Measurements from ENCODE around the gene CFAP74. TPM values are rescaled to one million over a fixed set of nuclear protein-coding genes. Genes with fewer than 3 reads are reported as not detected.

CFAP74 gene, protein sequence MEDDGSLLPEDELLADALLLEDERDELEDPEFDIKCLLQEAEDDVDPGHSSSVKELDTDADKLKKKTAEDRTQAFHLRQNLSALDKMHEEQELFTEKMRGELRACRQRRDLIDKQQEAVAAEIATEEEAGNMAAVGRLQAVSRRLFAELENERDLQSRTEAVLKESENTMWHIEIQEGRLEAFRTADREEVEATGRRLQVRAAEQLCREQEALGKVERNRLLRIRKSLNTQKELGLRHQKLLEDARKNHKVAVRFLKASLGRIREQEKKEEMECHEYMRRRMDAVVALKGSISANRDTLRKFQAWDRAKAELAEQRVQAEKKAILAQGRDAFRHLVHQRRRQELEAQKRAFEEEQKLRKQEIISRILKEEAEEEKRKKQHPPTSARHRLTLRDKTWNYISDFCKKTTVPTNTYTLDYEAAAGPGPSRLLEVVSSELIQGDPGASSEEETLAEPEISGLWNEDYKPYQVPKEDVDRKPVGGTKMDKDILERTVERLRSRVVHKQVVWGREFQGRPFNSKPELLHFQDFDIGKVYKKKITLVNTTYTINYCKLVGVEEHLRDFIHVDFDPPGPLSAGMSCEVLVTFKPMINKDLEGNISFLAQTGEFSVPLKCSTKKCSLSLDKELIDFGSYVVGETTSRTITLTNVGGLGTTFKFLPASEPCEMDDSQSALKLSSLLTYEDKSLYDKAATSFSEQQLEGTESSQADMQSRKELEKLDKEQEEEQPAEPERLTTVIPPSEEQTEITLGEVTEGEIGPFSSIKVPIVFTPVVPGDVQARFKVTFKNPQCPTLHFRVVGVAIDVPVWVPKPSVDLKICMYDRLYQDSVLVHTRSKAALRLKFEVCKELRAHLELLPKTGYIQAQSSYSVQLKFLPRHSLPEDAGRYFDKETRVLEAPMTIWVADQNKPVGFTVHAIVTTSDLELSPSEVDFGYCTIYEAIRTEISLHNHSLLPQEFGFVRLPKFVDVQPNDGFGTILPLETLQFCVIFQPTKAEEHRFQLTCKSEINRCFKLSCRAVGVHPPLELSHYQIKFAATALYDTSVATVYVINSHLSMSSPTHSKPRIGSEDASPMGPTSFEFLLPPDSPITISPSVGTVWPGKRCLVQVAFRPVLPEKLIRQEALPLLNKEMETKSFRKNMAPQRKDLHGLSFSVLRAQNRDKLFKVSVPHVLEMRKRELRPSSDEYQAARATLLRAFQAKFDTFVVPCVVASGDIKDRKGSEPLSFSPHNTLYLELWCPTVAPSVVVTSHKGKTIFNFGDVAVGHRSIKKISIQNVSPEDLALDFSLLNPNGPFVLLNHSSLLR (N-terminal part only)
- polyA plus RNA-seq (2012; ENCODE audit: insufficient read depth, insufficient read length, low read depth) = 0.23 TPM

DNA sequence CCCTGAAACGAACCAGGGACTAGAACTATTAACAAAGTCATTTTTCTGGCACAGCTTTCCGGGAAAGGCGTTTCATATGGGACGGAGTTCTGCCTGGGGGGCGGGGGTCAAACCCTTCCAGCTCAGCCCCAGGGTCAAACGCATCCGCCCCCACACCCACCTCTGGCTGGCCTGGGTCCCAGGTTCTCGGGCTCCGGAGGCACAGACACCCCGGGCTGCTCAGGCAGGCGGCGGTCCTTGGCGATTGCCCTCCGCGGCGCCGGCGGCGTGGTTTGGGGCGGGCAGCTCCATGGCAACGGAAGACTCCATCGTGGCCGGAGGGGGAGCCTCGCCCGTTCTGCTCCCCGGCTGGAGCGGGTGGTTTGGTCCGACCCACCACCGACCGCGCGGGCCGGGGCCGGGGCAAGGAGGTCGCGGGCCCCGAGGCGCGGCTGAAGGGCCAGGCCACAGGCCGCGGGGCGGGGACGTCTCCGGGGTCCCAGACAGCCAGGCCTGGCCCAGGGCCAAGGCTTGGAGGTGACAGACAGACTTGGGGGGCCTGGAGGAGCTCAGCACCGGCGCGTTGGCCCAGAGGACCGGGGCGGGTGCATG lies at the start of gene CFAP74:
CFAP74 (minus strand) TSS at position 246 of the 591 bp plus-strand sequence. CDS start 12,830 bp downstream, outside the sequence.
- Histone ChIP-seq H3K9me3 (no peaks in the 10 kb centered on the region; the same call in 1 of the 2 replicates), H3K27me3 (peaks cover 75% of the 10 kb centered on the region), H3K4me3 (ENCODE audit: low read depth, low read length) (peak within 1 kb of the TSS; percentile 26), H3K36me3 (no peaks in the 10 kb centered on the region), H3K4me1 (no peaks in the 10 kb centered on the region)
- TF ChIP-seq, protein P1, sequence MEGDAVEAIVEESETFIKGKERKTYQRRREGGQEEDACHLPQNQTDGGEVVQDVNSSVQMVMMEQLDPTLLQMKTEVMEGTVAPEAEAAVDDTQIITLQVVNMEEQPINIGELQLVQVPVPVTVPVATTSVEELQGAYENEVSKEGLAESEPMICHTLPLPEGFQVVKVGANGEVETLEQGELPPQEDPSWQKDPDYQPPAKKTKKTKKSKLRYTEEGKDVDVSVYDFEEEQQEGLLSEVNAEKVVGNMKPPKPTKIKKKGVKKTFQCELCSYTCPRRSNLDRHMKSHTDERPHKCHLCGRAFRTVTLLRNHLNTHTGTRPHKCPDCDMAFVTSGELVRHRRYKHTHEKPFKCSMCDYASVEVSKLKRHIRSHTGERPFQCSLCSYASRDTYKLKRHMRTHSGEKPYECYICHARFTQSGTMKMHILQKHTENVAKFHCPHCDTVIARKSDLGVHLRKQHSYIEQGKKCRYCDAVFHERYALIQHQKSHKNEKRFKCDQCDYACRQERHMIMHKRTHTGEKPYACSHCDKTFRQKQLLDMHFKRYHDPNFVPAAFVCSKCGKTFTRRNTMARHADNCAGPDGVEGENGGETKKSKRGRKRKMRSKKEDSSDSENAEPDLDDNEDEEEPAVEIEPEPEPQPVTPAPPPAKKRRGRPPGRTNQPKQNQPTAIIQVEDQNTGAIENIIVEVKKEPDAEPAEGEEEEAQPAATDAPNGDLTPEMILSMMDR (IDR thresholded peaks at IDR 0.05; ENCODE audit: low read depth, low read length) = no peak
- DNase-seq = peak; percentile 76

DNA sequence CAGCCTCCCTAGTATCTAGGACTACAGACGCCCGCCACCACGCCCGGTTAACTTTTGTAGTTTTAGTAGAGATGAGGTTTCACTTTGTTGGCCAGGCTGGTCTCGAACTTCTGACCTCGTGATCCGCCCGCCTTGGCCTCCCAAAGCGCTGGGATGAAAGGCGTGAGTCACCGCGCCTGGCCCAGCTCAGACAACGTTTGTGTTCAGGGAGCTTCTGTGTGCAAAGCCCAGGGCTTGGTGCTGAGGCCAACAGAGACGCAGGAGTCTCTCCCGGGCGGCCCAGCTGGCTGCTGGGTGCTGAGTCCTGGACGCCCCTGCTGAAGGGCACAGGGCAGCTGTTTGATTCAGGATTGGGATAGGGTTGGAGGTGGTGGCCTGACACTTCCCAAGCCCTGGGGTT lies 49.6 kb upstream of the CFAP74 start:
- no peaks in the 10 kb centered on the region for H3K4me1 ChIP-seq
- H3K36me3 ChIP-seq = no peaks in the 10 kb centered on the region
- H3K4me3 ChIP-seq (ENCODE audit: low read depth, low read length) = no peak overlapping the region
- TF ChIP-seq, protein P1 (IDR thresholded peaks at IDR 0.05; ENCODE audit: low read depth, low read length) = no peak
- H3K9me3 ChIP-seq = no peaks in the 10 kb centered on the region
- DNase-seq = no peak
- peaks cover 42% of the 10 kb centered on the region for H3K27me3 ChIP-seq

DNA sequence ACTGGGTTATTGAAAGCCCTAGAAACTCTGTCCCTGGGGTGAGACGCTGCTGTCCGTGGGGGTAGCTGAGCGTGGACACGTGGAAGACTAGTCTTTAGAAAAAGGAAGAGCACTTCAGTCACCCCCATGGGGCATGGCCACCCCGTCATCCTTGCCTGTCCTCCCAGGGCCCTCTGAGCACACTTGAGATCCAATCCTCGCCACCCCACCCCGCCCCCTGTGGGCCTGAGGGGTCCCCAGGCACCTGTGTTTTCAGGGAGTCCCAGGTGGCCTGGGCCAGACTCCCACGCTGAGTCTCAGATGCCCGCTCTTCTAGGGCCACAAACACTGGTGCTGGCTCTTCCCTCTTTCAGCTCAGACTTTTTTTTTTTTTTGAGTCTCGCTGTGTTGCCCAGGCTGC lies 49.2 kb upstream of the CFAP74 start:
- Histone ChIP-seq H3K4me3 (ENCODE audit: low read depth, low read length) (no peak overlapping the region), H3K4me1 (no peaks in the 10 kb centered on the region), H3K36me3 (no peaks in the 10 kb centered on the region), H3K27me3 (peaks cover 47% of the 10 kb centered on the region), H3K9me3 (no peaks in the 10 kb centered on the region)
- DNase-seq = no peak
- TF ChIP-seq, protein P1 (IDR thresholded peaks at IDR 0.05; ENCODE audit: low read depth, low read length) = no peak

DNA sequence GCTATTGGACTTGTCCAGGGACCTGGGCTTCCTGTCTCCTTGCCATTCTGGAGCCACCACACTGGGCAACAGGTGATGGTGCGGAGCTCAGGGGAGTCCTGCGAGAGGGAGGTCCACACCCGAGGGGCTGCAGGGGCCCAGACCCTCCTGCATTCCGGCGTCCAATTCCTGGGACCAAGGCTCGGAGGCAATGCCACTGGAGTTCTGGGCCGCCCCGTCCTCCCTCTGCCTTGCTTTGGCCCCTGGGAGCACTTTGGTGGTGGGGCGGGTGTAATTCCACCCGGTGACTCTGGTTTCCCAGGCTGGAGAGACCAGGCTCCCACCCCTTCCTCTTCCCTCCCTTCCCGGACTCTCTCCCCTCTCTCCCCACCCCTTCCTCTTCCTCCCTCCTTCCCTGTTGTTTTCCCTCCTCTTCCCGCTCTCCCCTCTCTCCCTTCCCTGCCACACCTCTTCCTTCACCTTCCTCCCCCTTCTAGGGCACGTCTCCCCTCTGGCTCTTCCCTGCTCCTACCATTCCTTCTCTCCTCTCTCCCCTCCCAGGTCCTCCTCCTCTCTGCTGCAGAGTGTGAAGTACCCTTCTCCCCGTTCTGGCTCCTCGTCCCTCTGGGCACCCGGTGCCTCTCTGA lies 48.6 kb upstream of the CFAP74 start:
- no peaks in the 10 kb centered on the region for H3K4me1 ChIP-seq
- TF ChIP-seq, protein P1 (IDR thresholded peaks at IDR 0.05; ENCODE audit: low read depth, low read length) = no peak

More for the DNA sequence above, 48.6 kb upstream of the CFAP74 start:
- no peak for DNase-seq
- no peaks in the 10 kb centered on the region for H3K36me3 ChIP-seq
- H3K4me3 ChIP-seq (ENCODE audit: low read depth, low read length) = no peak overlapping the region
- H3K9me3 ChIP-seq = no peaks in the 10 kb centered on the region
- H3K27me3 ChIP-seq = peaks cover 53% of the 10 kb centered on the region
